Hepatocyte (in vitro differentiated cells): ENCODE results near the gene KDM4C. TPM values are rescaled to one million over a fixed set of nuclear protein-coding genes. Genes with fewer than 3 reads are reported as not detected.

ENCODE experiments used
- DNase-seq: peaks from one replicate; pipeline ENCODE4 v3.0.0-alpha.2; 2016; ENCODE audit warnings: low spot score
- H2AFZ ChIP-seq: fragments of 200-600 bp; sonication (generic); 2 replicates; pipeline ENCODE4 v1.6.0; 2016; ENCODE audit warnings: antibody characterized with exemption, mild to moderate bottlenecking
- H3K27ac ChIP-seq: fragments of 200-600 bp; sonication (generic); 2 replicates; pipeline ENCODE4 v1.5.1; 2016; ENCODE audit warnings: mild to moderate bottlenecking
- H3K27me3 ChIP-seq: fragments of 200-600 bp; sonication (generic); 2 replicates; pipeline ENCODE4 v1.6.1; 2016
- H3K36me3 ChIP-seq: fragments of 200-600 bp; sonication (generic); replicated peaks from 2 replicates; pipeline ENCODE4 v1.5.1; 2016; ENCODE audit warnings: low read depth; ENCODE audit not compliant: insufficient read depth
- H3K4me1 ChIP-seq: fragments of 200-600 bp; sonication (generic); 2 replicates; pipeline ENCODE4 v1.5.1; 2016; ENCODE audit warnings: mild to moderate bottlenecking, moderate library complexity; ENCODE audit not compliant: insufficient read depth
- H3K4me2 ChIP-seq: fragments of 200-600 bp; sonication (generic); 2 replicates; pipeline ENCODE4 v1.6.0; 2016
- H3K4me3 ChIP-seq: fragments of 200-600 bp; sonication (generic); 2 replicates; pipeline ENCODE4 v1.5.1; 2016; ENCODE audit warnings: mild to moderate bottlenecking
- H3K79me2 ChIP-seq: fragments of 200-600 bp; sonication (generic); 2 replicates; pipeline ENCODE4 v1.6.0; 2017; ENCODE audit warnings: mild to moderate bottlenecking
- H3K9me2 ChIP-seq: fragments of 200-600 bp; sonication (generic); replicated peaks from 2 replicates; pipeline ENCODE4 v1.6.0; 2017; ENCODE audit warnings: mild to moderate bottlenecking; ENCODE audit not compliant: insufficient read depth
- H3K9me3 ChIP-seq: fragments of 200-600 bp; sonication (generic); 2 replicates; pipeline ENCODE4 v1.5.1; 2016; ENCODE audit warnings: low read depth, mild to moderate bottlenecking
- H4K20me1 ChIP-seq: fragments of 200-600 bp; sonication (generic); 2 replicates; pipeline ENCODE4 v1.6.0; 2016; ENCODE audit warnings: mild to moderate bottlenecking; ENCODE audit not compliant: insufficient read depth, poor library complexity, severe bottlenecking
- CTCF ChIP-seq: fragments of 200-600 bp; sonication (generic); IDR thresholded peaks from 2 replicates; pipeline ENCODE4 v1.5.1; 2016; ENCODE audit warnings: antibody characterized with exemption, mild to moderate bottlenecking; ENCODE audit not compliant: poor library complexity
- EZH2 ChIP-seq: fragments of 200-600 bp; sonication (generic); IDR thresholded peaks from 2 replicates; pipeline ENCODE4 v1.6.1; 2016; ENCODE audit warnings: antibody characterized with exemption, mild to moderate bottlenecking, borderline replicate concordance
- EZH2phosphoT487 ChIP-seq: fragments of 200-600 bp; sonication (generic); IDR thresholded peaks from one replicate; pipeline ENCODE4 v1.6.1; 2018; ENCODE audit warnings: antibody characterized with exemption, mild to moderate bottlenecking, low read depth, moderate library complexity; ENCODE audit not compliant: unreplicated experiment, severe bottlenecking
- WGBS: methylation state at CpG from one replicate; pipeline ENCODE4 v1.1.6; 2016; ENCODE audit warnings: low lambda C conversion rate; ENCODE audit errors: missing lambda C conversion rate; 5-methylcytosine and 5-hydroxymethylcytosine counted together
- polyA plus RNA-seq: library from polyadenylated mRNA; unstranded; fragments of >200 nt; fragmentation: Nextera tagmentation; extraction: Ambion mirVana; gene quantifications from 2 replicates; pipeline ENCODE4 v1.2.1, GENCODE V29; 2016
- total RNA-seq: library from RNA; depleted of rRNA; stranded (reverse); fragments of >200 nt; gene quantifications from 2 replicates; pipeline ENCODE4 v1.2.3, GENCODE V29; 2014

KDM4C gene
- total and polyA plus RNA-seq, 2 experiments from 2014 or later = 16.1 to 28.7 TPM

GRCh38 chr9:7154003-7154619 lies 396.3 kb downstream of the KDM4C start:
- TF ChIP-seq EZH2 (no peak), EZH2phosphoT487 (no peak), CTCF (no peak)

GRCh38 chr9:7154650-7155049 lies 396.9 kb downstream of the KDM4C start:
- Histone ChIP-seq H3K4me2 (no peak overlapping the region), H3K79me2 (no peaks in the 10 kb centered on the region), H3K27ac (no peak overlapping the region), H3K36me3 (no peaks in the 10 kb centered on the region), H3K9me3 (no peaks in the 10 kb centered on the region), H2AFZ (no peak overlapping the region), H3K4me1 (no peaks in the 10 kb centered on the region), H3K4me3 (no peak overlapping the region), H4K20me1 (no peaks in the 10 kb centered on the region), H3K27me3 (no peaks in the 10 kb centered on the region), H3K9me2 (no peaks in the 10 kb centered on the region)
- DNase-seq = no peak
- TF ChIP-seq EZH2phosphoT487 (no peak), CTCF (no peak), EZH2 (no peak)
- 54% methylated on average over 4 of the region's 4 CpGs for WGBS

More at GRCh38 chr9:7154003-7154619, 396.3 kb downstream of the KDM4C start:
- Histone ChIP-seq H3K9me3 (no peaks in the 10 kb centered on the region), H4K20me1 (no peaks in the 10 kb centered on the region), H2AFZ (no peak overlapping the region), H3K36me3 (no peaks in the 10 kb centered on the region), H3K4me2 (no peak overlapping the region), H3K4me1 (no peaks in the 10 kb centered on the region), H3K27me3 (no peaks in the 10 kb centered on the region), H3K4me3 (no peak overlapping the region), H3K27ac (no peak overlapping the region), H3K9me2 (no peaks in the 10 kb centered on the region), H3K79me2 (no peaks in the 10 kb centered on the region)
- DNase-seq = no peak
- 81% methylated on average over 9 of the region's 9 CpGs for WGBS

- no peaks in the 10 kb centered on the region for H4K20me1 ChIP-seq
- no peaks in the 10 kb centered on the region for H3K79me2 ChIP-seq
- WGBS = 63% methylated on average over 2 of the region's 2 CpGs
- TF ChIP-seq EZH2 = no peak
- no peak for TF ChIP-seq EZH2phosphoT487
- no peak for TF ChIP-seq CTCF
- H3K27ac ChIP-seq = no peak overlapping the region
- H3K27me3 ChIP-seq = no peaks in the 10 kb centered on the region
- no peaks in the 10 kb centered on the region for H3K36me3 ChIP-seq
- no peaks in the 10 kb centered on the region for H3K9me2 ChIP-seq
- no peak overlapping the region for H2AFZ ChIP-seq
- no peak overlapping the region for H3K4me2 ChIP-seq
- no peak for DNase-seq
- H3K4me3 ChIP-seq = no peak overlapping the region
- no peaks in the 10 kb centered on the region for H3K9me3 ChIP-seq
- H3K4me1 ChIP-seq = no peaks in the 10 kb centered on the region
Measured at GRCh38 chr9:7161469-7161868, 403.7 kb downstream of the KDM4C start.
